OCI-LY3 (cell line): Measurements from ENCODE around the gene KCTD21.

Experiments used
- H2AFZ ChIP-seq: fragments of 200-600, 300-600 bp; shearing (Covaris generic); 2 replicates; pipeline ENCODE4 v1.6.0; 2014; ENCODE audit warnings: antibody characterized with exemption, low read depth, low read length
- H3K27ac ChIP-seq: fragments of 200-600, 300-600 bp; sonication (generic); 2 replicates; pipeline ENCODE4 v1.5.1; 2014; ENCODE audit warnings: mild to moderate bottlenecking, low read length, moderate library complexity, mixed read lengths
- H3K27me3 ChIP-seq: fragments of 200-600, 300-600 bp; sonication (generic); 2 replicates; pipeline ENCODE4 v1.6.1; 2014; ENCODE audit warnings: low read depth, low read length, mixed read lengths
- H3K36me3 ChIP-seq: fragments of 200-600, 300-600 bp; sonication (generic); replicated peaks from 2 replicates; pipeline ENCODE3; 2014; ENCODE audit warnings: low read depth, low read length, mixed read lengths
- H3K4me1 ChIP-seq: fragments of 300-600, 200-600 bp; sonication (generic); 2 replicates; pipeline ENCODE4 v1.6.1; 2014; ENCODE audit warnings: low read length, mixed read lengths
- H3K4me2 ChIP-seq: fragments of 200-600, 300-600 bp; sonication (generic); 2 replicates; pipeline ENCODE4 v1.6.1; 2014; ENCODE audit warnings: low read length, mixed read lengths
- H3K4me3 ChIP-seq: fragments of 300-600, 200-600 bp; sonication (generic); 2 replicates; pipeline ENCODE4 v1.5.1; 2014; ENCODE audit warnings: antibody characterized with exemption, mild to moderate bottlenecking, low read length, moderate library complexity
- H3K79me2 ChIP-seq: fragments of 300-600, 200-600 bp; shearing (Covaris generic); 2 replicates; pipeline ENCODE4 v1.6.1; 2014; ENCODE audit warnings: mild to moderate bottlenecking, low read length, mixed read lengths
- H3K9ac ChIP-seq: fragments of 300-600, 200-600 bp; shearing (Covaris generic); 2 replicates; pipeline ENCODE4 v1.6.0; 2014; ENCODE audit warnings: mild to moderate bottlenecking, low read length, moderate library complexity
- H3K9me3 ChIP-seq: fragments of 200-600, 300-600 bp; shearing (Covaris generic); 2 replicates; pipeline ENCODE4 v1.6.1; 2014; ENCODE audit warnings: low read length, mixed read lengths; ENCODE audit not compliant: insufficient read depth
- H4K20me1 ChIP-seq: fragments of 200-600, 300-600 bp; sonication (generic); 2 replicates; pipeline ENCODE4 v1.6.1; 2016; ENCODE audit warnings: low read length, mixed read lengths; ENCODE audit not compliant: insufficient read depth
- EZH2phosphoT487 ChIP-seq: fragments of 200-600 bp; shearing (Covaris generic); IDR thresholded peaks from 2 replicates; pipeline ENCODE4 v1.6.1; 2018; ENCODE audit warnings: antibody characterized with exemption, mixed run types, low read depth
- TF ChIP-seq, protein P1 (sequence below): fragments of 200-600, 300-600 bp; sonication (generic); IDR thresholded peaks from 2 replicates; pipeline ENCODE4 v1.5.1; 2014; ENCODE audit warnings: antibody characterized with exemption, low read length, low read depth

KCTD21 gene

DNA sequence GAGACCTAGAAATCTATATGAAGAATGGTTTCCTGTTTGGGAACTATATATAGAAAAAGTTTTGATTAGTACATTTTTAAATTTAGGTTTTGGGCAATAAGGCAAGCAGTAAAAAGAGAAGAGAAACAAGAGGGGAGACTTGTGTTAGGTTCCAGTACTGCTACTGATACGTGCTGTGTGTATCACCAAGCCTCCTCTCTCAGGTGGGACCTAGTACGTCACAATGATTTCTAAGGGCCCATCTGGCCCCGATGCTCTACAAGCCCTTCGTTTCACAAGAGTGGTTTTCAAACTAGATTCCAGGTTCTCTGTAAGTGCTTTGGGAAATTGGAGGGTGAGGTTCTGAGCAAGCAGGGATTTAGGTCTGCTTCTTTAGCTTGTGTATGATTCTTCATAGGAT, 39.5 kb upstream of the KCTD21 start:
- no peak for TF ChIP-seq EZH2phosphoT487
- TF ChIP-seq, protein P1, sequence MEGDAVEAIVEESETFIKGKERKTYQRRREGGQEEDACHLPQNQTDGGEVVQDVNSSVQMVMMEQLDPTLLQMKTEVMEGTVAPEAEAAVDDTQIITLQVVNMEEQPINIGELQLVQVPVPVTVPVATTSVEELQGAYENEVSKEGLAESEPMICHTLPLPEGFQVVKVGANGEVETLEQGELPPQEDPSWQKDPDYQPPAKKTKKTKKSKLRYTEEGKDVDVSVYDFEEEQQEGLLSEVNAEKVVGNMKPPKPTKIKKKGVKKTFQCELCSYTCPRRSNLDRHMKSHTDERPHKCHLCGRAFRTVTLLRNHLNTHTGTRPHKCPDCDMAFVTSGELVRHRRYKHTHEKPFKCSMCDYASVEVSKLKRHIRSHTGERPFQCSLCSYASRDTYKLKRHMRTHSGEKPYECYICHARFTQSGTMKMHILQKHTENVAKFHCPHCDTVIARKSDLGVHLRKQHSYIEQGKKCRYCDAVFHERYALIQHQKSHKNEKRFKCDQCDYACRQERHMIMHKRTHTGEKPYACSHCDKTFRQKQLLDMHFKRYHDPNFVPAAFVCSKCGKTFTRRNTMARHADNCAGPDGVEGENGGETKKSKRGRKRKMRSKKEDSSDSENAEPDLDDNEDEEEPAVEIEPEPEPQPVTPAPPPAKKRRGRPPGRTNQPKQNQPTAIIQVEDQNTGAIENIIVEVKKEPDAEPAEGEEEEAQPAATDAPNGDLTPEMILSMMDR: no peak
- no peaks in the 10 kb centered on the region for H3K27me3 ChIP-seq
- 0 out of 2 replicates have a peak overlapping the region, but pooled peaks have one; percentile 1 for H3K4me3 ChIP-seq
- peak overlapping the region; percentile 1; the same call in 1 of the 2 replicates for H3K27ac ChIP-seq
- H3K9ac ChIP-seq: no peak overlapping the region
- H4K20me1 ChIP-seq: no peaks in the 10 kb centered on the region
- H3K36me3 ChIP-seq: no peaks in the 10 kb centered on the region
- peak overlapping the region; percentile 31 for H3K4me2 ChIP-seq
- H3K4me1 ChIP-seq: peaks cover 38% of the 10 kb centered on the region
- no peaks in the 10 kb centered on the region for H3K79me2 ChIP-seq
- no peak overlapping the region for H2AFZ ChIP-seq
- H3K9me3 ChIP-seq: no peaks in the 10 kb centered on the region

DNA sequence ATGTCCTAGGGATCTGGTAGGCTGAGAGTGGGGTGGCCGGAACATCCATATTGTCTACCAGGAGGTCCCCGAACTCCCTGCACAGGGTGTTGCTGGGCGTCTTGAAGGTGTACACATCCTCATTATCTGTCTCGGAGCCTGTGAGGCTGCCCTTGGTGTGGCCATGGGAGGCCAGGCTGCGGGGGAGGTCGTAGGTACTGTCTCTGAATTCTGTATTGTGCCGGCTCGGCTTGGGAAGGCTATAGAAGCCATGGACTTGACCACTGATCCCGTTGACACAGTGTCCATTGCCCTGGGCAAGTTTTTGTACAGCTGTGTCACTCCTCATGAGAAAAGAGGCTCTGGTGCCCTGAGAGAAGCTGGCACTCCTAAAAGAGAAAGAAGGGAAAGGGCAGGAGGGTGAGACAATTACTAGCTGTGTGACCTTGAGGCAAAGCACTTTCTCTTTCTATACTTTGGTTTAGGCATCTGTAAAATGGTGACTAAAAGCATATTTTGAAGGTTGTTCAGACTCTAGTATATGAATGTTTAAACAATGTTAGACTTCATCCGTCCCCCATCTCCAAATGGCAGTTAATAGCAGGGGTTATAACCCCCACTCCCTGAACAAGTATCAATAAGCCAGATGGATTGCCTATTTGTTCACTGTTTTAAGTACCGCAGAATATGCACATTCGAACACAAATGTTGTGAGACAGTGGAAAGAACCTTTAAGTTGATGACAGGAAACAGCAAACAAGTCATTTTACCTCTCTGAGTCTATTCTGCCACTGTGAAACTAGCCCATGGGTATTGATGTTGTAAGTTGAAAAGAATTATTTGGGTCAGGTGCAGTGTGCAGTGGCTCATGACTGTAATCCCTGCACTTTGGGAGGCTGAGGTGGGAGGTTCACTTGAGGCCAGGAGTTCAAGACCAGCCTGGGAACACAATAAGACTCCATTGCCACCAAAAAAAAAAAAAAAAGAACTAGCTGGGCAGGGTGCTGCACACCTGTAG, 38.6 kb upstream of the KCTD21 start:
- Histone ChIP-seq H3K4me3 (no peak overlapping the region), H3K9ac (no peak overlapping the region), H4K20me1 (no peaks in the 10 kb centered on the region), H3K79me2 (no peaks in the 10 kb centered on the region), H3K27ac (no peak overlapping the region), H3K27me3 (no peaks in the 10 kb centered on the region), H3K4me2 (peak overlapping the region; percentile 31), H3K36me3 (peaks cover 2% of the 10 kb centered on the region), H2AFZ (no peak overlapping the region), H3K4me1 (peaks cover 41% of the 10 kb centered on the region), H3K9me3 (no peaks in the 10 kb centered on the region)
- no peak for TF ChIP-seq EZH2phosphoT487

DNA sequence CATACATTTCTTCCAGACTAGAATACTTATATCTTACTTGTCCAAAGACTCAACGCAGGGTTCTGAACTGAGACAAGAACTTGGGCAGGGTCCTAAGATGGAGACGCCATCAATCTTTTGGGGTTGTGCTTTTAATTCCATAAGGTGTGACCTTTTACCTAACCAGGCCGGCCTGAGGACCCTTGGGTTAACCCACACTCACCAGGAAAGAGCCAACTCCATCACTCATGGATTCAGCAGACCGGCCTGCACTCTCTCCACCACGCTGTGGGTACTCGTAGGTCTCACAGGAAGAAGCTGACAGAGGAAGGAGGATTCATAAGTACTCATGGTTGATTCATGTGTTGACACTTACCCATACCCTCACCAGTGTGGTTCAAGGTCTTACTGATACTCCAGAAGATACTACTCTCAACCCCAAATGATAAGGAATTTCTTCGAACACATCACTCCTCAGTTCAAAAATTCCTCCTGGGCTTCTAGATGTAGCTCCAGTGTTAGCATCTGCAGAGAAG, 36.5 kb upstream of the KCTD21 start:
- no peaks in the 10 kb centered on the region for H3K27me3 ChIP-seq
- no peak overlapping the region for H3K4me3 ChIP-seq
- H3K9ac ChIP-seq: no peak overlapping the region
- H3K79me2 ChIP-seq: no peaks in the 10 kb centered on the region
- H3K27ac ChIP-seq: no peak overlapping the region
- H4K20me1 ChIP-seq: no peaks in the 10 kb centered on the region
- H3K36me3 ChIP-seq: peaks cover 3% of the 10 kb centered on the region
- H3K9me3 ChIP-seq: no peaks in the 10 kb centered on the region
- H3K4me2 ChIP-seq: no peak overlapping the region
- no peak overlapping the region for H2AFZ ChIP-seq
- TF ChIP-seq, protein P1: no peak
- no peak for TF ChIP-seq EZH2phosphoT487
- peaks cover 41% of the 10 kb centered on the region for H3K4me1 ChIP-seq

DNA sequence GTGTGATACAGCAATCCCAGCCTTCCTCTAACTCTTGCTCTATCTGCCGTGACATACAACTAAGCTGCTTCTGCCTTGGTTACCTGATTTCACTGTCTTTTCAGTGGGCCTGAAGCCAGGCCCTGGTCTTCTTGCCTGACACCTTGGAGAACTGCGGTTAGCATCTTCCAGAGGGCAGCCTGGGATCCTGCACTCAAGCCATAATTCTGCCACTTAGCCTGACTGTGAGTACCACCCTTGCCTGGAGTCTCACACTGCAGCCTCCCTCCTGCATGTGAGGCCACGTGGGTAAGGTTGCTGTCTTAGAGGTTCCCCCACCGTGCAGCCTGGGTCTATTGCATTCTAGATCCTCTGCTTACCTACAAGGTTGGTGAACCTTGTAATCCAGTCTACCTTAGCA, 36.1 kb upstream of the KCTD21 start:
- no peaks in the 10 kb centered on the region for H4K20me1 ChIP-seq
- H3K9ac ChIP-seq: no peak overlapping the region
- H3K9me3 ChIP-seq: no peaks in the 10 kb centered on the region
- H3K79me2 ChIP-seq: no peaks in the 10 kb centered on the region
- H3K36me3 ChIP-seq: peaks cover 8% of the 10 kb centered on the region
- H3K27ac ChIP-seq: no peak overlapping the region
- peaks cover 41% of the 10 kb centered on the region for H3K4me1 ChIP-seq
- H3K27me3 ChIP-seq: no peaks in the 10 kb centered on the region
- peak overlapping the region; percentile 79; the same call in 1 of the 2 replicates for H3K4me2 ChIP-seq
- TF ChIP-seq EZH2phosphoT487: no peak
- TF ChIP-seq, protein P1: no peak
- H2AFZ ChIP-seq: no peak overlapping the region
- H3K4me3 ChIP-seq: no peak overlapping the region
